Suprapubic skin (tissue), 3 donors: ENCODE data around the gene CCNL2.

Experiments
- CTCF ChIP-seq, 2 donors: fragments of 200-600 bp in 1 of 2; fragments of 450-650 bp in 1 of 2; sonication (generic) in 1 of 2; IDR thresholded peaks; one replicate each; pipeline ENCODE4 v1.5.1; 2016 to 2019; ENCODE audit warnings: antibody characterized with exemption in 2 of 2, mild to moderate bottlenecking in 1 of 2, moderate library complexity in 1 of 2
- EP300 ChIP-seq: sonication (generic); formaldehyde crosslinking; IDR thresholded peaks from one replicate; pipeline ENCODE4 v1.6.1; 2017; ENCODE audit warnings: antibody characterized with exemption
- POLR2A ChIP-seq, 2 donors: fragments of 450-650 bp; IDR thresholded peaks; one replicate each; pipeline ENCODE4 v1.6.1; 2017; ENCODE audit warnings: antibody characterized with exemption in 2 of 2, mild to moderate bottlenecking in 2 of 2, moderate library complexity in 2 of 2

DNA sequence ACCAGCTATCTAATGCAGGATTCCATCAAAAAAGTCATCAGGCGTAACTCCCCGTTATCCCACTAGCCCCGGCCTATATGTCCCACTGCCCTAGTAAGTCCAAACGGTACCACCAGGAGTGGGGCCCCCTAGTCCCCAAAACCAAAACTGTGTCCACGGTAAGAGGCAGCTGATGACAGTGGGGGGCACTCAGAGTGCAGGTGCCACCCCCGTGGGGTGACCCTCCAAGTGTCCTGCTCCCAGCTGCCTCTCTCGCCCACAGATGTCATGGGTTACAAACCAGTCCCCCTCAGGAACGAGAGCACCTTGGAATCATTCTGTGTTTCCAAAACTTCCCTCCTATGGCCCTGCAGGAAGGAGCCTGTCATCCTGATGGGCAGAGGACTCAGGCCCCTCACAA, 13.2 kb downstream of the CCNL2 start:
- TF ChIP-seq CTCF (IDR thresholded peaks at IDR 0.05) (no peak), EP300 (no peak), POLR2A (IDR thresholded peaks at IDR 0.05) (no peak)
